GM12872 (cell line): ENCODE results near the gene SNAPC4.

Experiments
- CTCF ChIP-seq: IDR thresholded peaks from 3 replicates; pipeline ENCODE4 v1.5.1; 2011; ENCODE audit warnings: low read depth, mild to moderate bottlenecking, low read length, moderate library complexity; ENCODE audit not compliant: insufficient read depth

SNAPC4 gene

GRCh38 chr9:136370687-136371532 lies 29.1 kb downstream of the SNAPC4 start:
- no peak for TF ChIP-seq CTCF

- TF ChIP-seq CTCF: no peak
These were observed 29.9 kb downstream of the SNAPC4 start for GRCh38 chr9:136370037-136370436.

GRCh38 chr9:136368190-136368589 lies 31.8 kb downstream of the SNAPC4 start:
- no peak for TF ChIP-seq CTCF

GRCh38 chr9:136367296-136368145 lies 32.4 kb downstream of the SNAPC4 start:
- TF ChIP-seq CTCF: no peak

- TF ChIP-seq CTCF: no peak
These were observed 33.1 kb downstream of the SNAPC4 start for GRCh38 chr9:136366826-136367225.

GRCh38 chr9:136365775-136366222 lies 34.2 kb downstream of the SNAPC4 start:
- no peak for TF ChIP-seq CTCF

GRCh38 chr9:136364942-136365774 lies 34.8 kb downstream of the SNAPC4 start:
- TF ChIP-seq CTCF: no peak
